A549 (cell line): Measurements from ENCODE around the gene NFASC. TPM values are rescaled to one million over a fixed set of nuclear protein-coding genes. Genes with fewer than 3 reads are reported as not detected.
A peak's percentile ranks its signal among the peaks of the same experiment; 100 is the strongest.

ENCODE experiments used
- ATAC-seq, 2 experiments: fragments of 200-7000 bp in 1 of 2; fragments of >200 bp in 1 of 2; cut with Nextera tagmentation in 1 of 2; cut with Tn5 transposase in 1 of 2; 3 replicates each; pipeline versions ENCODE4 v1.8.0 to v1.9.1; 2018 to 2020; ENCODE audit warnings: mild to moderate bottlenecking in 1 of 2, moderate library complexity in 1 of 2
- CTCF ChIA-PET: fragments of 300-600 bp; sonication (Branson Sonifier 250); formaldehyde crosslinking; extraction: SDS; loops from one replicate; lab custom pipeline; 2021; ENCODE audit warnings: antibody characterized with exemption, inconsistent platforms; lab: Yijun Ruan, JAX
- POLR2A ChIA-PET: fragments of 350-600 bp; formaldehyde crosslinking; extraction: SDS; loops from one replicate; lab custom pipeline; 2021; ENCODE audit warnings: antibody characterized with exemption, inconsistent platforms; lab: Yijun Ruan, JAX
- DNase-seq, 2 experiments: peaks; one replicate each; pipeline versions ENCODE4 v3.0.0 to v3.0.0-alpha.2; 2011 to 2016; ENCODE audit warnings: low read depth in 1 of 2, low spot score in 1 of 2
- FAIRE-seq: peaks from 2 replicates; lab custom pipeline; 2011; peaks lifted over from hg19 to GRCh38; lab: Jason Lieb, UNC
- H3K27ac ChIP-seq, 2 experiments: fragments of >200 bp; sonication (Bioruptor Twin); formaldehyde crosslinking; 3 replicates each; pipeline ENCODE4 v1.5.1; 2016 to 2017
- H3K4me1 ChIP-seq: fragments of >200 bp; sonication (Bioruptor Twin); formaldehyde crosslinking; 3 replicates; pipeline ENCODE4 v1.6.1; 2016
- H3K4me2 ChIP-seq: fragments of >200 bp; sonication (Bioruptor Twin); formaldehyde crosslinking; 3 replicates; pipeline ENCODE4 v1.6.1; 2016
- H3K4me3 ChIP-seq: fragments of >200 bp; sonication (Bioruptor Twin); formaldehyde crosslinking; 3 replicates; pipeline ENCODE4 v1.5.1; 2016
- H3K9me3 ChIP-seq: fragments of >200 bp; sonication (Bioruptor Twin); formaldehyde crosslinking; 3 replicates; pipeline ENCODE4 v1.6.1; 2016
- CBX2 ChIP-seq: fragments of 200-600 bp; sonication (generic); IDR thresholded peaks from 2 replicates; pipeline ENCODE4 v1.6.1; 2016; ENCODE audit warnings: low read depth, mild to moderate bottlenecking, borderline replicate concordance
- E2F6 ChIP-seq: IDR thresholded peaks from 2 replicates; pipeline ENCODE4 v1.6.1; 2012; ENCODE audit warnings: low read depth, borderline replicate concordance
- EHMT2 ChIP-seq: fragments of 200-600 bp; sonication (generic); IDR thresholded peaks from 2 replicates; pipeline ENCODE4 v1.6.1; 2016; ENCODE audit warnings: antibody characterized with exemption, low read depth, mild to moderate bottlenecking, moderate library complexity
- ELK1 ChIP-seq: fragments of 150-350 bp; IDR thresholded peaks from 2 replicates; pipeline ENCODE4 v1.6.1; 2014; ENCODE audit warnings: low read depth, mild to moderate bottlenecking, low read length
- FOSB ChIP-seq: fragments of 250-450 bp; sonication (Bioruptor Pico); IDR thresholded peaks from 2 replicates; pipeline ENCODE4 v1.5.0; 2020; ENCODE audit warnings: mild to moderate bottlenecking, moderate library complexity
- FOSL2 ChIP-seq, 2 experiments: fragments of 450-650 bp in 1 of 2; fragments of >200 bp in 1 of 2; sonication (Bioruptor Twin) in 1 of 2; formaldehyde crosslinking; IDR thresholded peaks; 2 replicates each; pipeline versions ENCODE4 v1.5.0 to v1.6.1; 2016 to 2020; ENCODE audit warnings: mild to moderate bottlenecking in 1 of 2, moderate library complexity in 1 of 2
- GATA3 ChIP-seq: IDR thresholded peaks from 2 replicates; pipeline ENCODE4 v1.6.1; 2012; ENCODE audit warnings: borderline replicate concordance
- HDAC2 ChIP-seq: fragments of 200-600 bp; sonication (generic); IDR thresholded peaks from 2 replicates; pipeline ENCODE4 v1.6.1; 2016
- HOXB13 ChIP-seq: fragments of 250-450 bp; sonication (Bioruptor Pico); IDR thresholded peaks from 2 replicates; pipeline ENCODE4 v1.5.0; 2020; ENCODE audit warnings: low read depth, mild to moderate bottlenecking, moderate library complexity
- HOXB5 ChIP-seq: fragments of 250-450 bp; sonication (Bioruptor Pico); IDR thresholded peaks from 2 replicates; pipeline ENCODE4 v1.5.0; 2020; ENCODE audit warnings: mild to moderate bottlenecking, moderate library complexity
- KDM1A ChIP-seq: fragments of 200-600 bp; sonication (generic); IDR thresholded peaks from 2 replicates; pipeline ENCODE4 v1.6.1; 2016; ENCODE audit warnings: low read depth, mild to moderate bottlenecking
- MAX ChIP-seq: IDR thresholded peaks from 2 replicates; pipeline ENCODE4 v1.6.1; 2012
- MAZ ChIP-seq: fragments of 150-350 bp; IDR thresholded peaks from 2 replicates; pipeline ENCODE4 v1.6.1; 2014; ENCODE audit warnings: antibody characterized with exemption, low read depth, low read length, borderline replicate concordance
- MYC ChIP-seq: IDR thresholded peaks from 2 replicates; pipeline ENCODE4 v1.6.1; 2012; ENCODE audit warnings: mild to moderate bottlenecking, inconsistent platforms, low read length, improper control_type of control experiment, borderline replicate concordance
- NFE2L2 ChIP-seq: fragments of 150-350 bp; conservative IDR thresholded peaks from 2 replicates; pipeline ENCODE4 v1.6.1; 2014; ENCODE audit warnings: low read length
- NPAS2 ChIP-seq: fragments of 250-450 bp; sonication (Bioruptor Pico); IDR thresholded peaks from 2 replicates; pipeline ENCODE4 v1.8.0; 2022; ENCODE audit warnings: mild to moderate bottlenecking, moderate library complexity, borderline replicate concordance
- PHF8 ChIP-seq: fragments of 200-600 bp; sonication (generic); IDR thresholded peaks from 2 replicates; pipeline ENCODE4 v1.6.1; 2016; ENCODE audit warnings: low read depth, mild to moderate bottlenecking, antibody characterized with exemption, moderate library complexity, borderline replicate concordance
- POLR2AphosphoS2 ChIP-seq: conservative IDR thresholded peaks from 2 replicates; pipeline ENCODE4 v1.6.1; 2012; ENCODE audit warnings: low read length, improper control_type of control experiment, inconsistent platforms
- RCOR1 ChIP-seq: fragments of 150-350 bp; IDR thresholded peaks from 2 replicates; pipeline ENCODE4 v1.6.1; 2014; ENCODE audit warnings: antibody characterized with exemption, low read length, low read depth
- RFX5 ChIP-seq: fragments of 450-650 bp; IDR thresholded peaks from 2 replicates; pipeline ENCODE4 v1.7.1; 2014; ENCODE audit warnings: antibody characterized with exemption, mild to moderate bottlenecking, moderate library complexity
- SMC3 ChIP-seq: fragments of >200 bp; sonication (Bioruptor Twin); formaldehyde crosslinking; IDR thresholded peaks from 3 replicates; pipeline ENCODE4 v1.6.1; 2018; ENCODE audit warnings: inconsistent platforms
- TFCP2L1 ChIP-seq: fragments of 250-450 bp; sonication (Bioruptor Pico); IDR thresholded peaks from 2 replicates; pipeline ENCODE4 v1.5.0; 2021; ENCODE audit warnings: mild to moderate bottlenecking
- TP53 ChIP-seq: fragments of 250-450 bp; sonication (Bioruptor Pico); IDR thresholded peaks from 2 replicates; pipeline ENCODE4 v1.5.0; 2021; ENCODE audit warnings: mild to moderate bottlenecking, moderate library complexity
- USF2 ChIP-seq: fragments of 450-650 bp; IDR thresholded peaks from 2 replicates; pipeline ENCODE4 v1.6.1; 2014; ENCODE audit warnings: antibody characterized with exemption
- ZC3H11A ChIP-seq: fragments of 450-650 bp; IDR thresholded peaks from 2 replicates; pipeline ENCODE4 v1.6.1; 2014; ENCODE audit warnings: antibody characterized with exemption, mild to moderate bottlenecking
- WGBS: methylation state at CpG from one replicate; pipeline ENCODE4 v1.1.6; 2017; ENCODE audit errors: missing lambda C conversion rate; 5-methylcytosine and 5-hydroxymethylcytosine counted together
- polyA plus RNA-seq, 4 experiments: library from polyadenylated mRNA; depleted of rRNA in 3 of 4; stranded (reverse); fragments of >200 nt; fragmentation: RNase III in 1 of 4; extraction: RNeasy Plus Mini Kit Qiagen cat#74134 plus additional on column Dnase treatment in 1 of 4; gene quantifications; 2 replicates in 3 of 4; 3 replicates in 1 of 4; pipeline ENCODE4 v1.2.3, GENCODE V29; 2011 to 2017

NFASC gene
- polyA plus RNA-seq, 2 of the 4 experiments (the other 2 are of a cell fraction), result 0.27 to 0.39 TPM

- no peak for TF ChIP-seq USF2
- no peak for TF ChIP-seq RCOR1
- no peak for TF ChIP-seq HOXB5 (CRISPR knock-in tag)
- TF ChIP-seq MAZ, result peak; percentile 81; the same call in 1 of the 2 replicates
- no peak for TF ChIP-seq GATA3
- TF ChIP-seq FOSL2 (IDR thresholded peaks at IDR 0.05), result no peak
- no peak for TF ChIP-seq FOSL2 (CRISPR knock-in tag; IDR thresholded peaks at IDR 0.05)
- no peak for TF ChIP-seq TP53
- no peak for TF ChIP-seq HDAC2
- no peak for TF ChIP-seq FOSB
- TF ChIP-seq E2F6, result no peak
- no peak for TF ChIP-seq NFE2L2
- no peak for TF ChIP-seq HOXB13 (CRISPR knock-in tag)
Observed at GRCh38 chr1:205061665-205062069, 191.0 kb downstream of the NFASC start (continued).

- H3K4me2 ChIP-seq, result no peak overlapping the region
- FAIRE-seq (no peak), DNase-seq (no peak), ATAC-seq (no peak; a peak in 1 of 6 replicates)
- H3K27ac ChIP-seq, result no peak overlapping the region
- no peaks in the 10 kb centered on the region for H3K4me1 ChIP-seq
- WGBS, result 75% methylated on average over 8 of the region's 8 CpGs
- ChIA-PET CTCF (interaction anchor here (0.7 to 6.0 kb wide), 38 partner anchors 10 to 505 kb away, joined by 3 to 152 read pairs (median 9); partner anchors contain the start of genes CNTN2 and TMEM81), POLR2A (interaction anchor here (0.8 to 1.1 kb wide), 2 partner anchors 18 to 59 kb away, joined by 3 read pairs; partner anchors contain the start of gene RBBP5)
- H3K9me3 ChIP-seq, result no peaks in the 10 kb centered on the region
- no peak overlapping the region for H3K4me3 ChIP-seq
- TF ChIP-seq MYC, result no peak
- TF ChIP-seq CBX2, result no peak
- no peak for TF ChIP-seq NPAS2
- no peak for TF ChIP-seq KDM1A
- TF ChIP-seq SMC3, result no peak
- no peak for TF ChIP-seq MAX
- no peak for TF ChIP-seq POLR2AphosphoS2
- no peak for TF ChIP-seq MAZ
- TF ChIP-seq EHMT2, result no peak
- no peak for TF ChIP-seq ZC3H11A
- TF ChIP-seq RFX5, result no peak
- no peak for TF ChIP-seq TFCP2L1 (CRISPR knock-in tag)
- no peak for TF ChIP-seq PHF8
- TF ChIP-seq ELK1, result no peak
Observed at GRCh38 chr1:205062319-205062718, 191.7 kb downstream of the NFASC start.
